Activated naive CD4-positive, alpha-beta T cell (primary cell): ENCODE data around the gene DTX4.

Source experiments
- DNase-seq, 4 experiments: peaks; one replicate each; lab custom pipeline; 2025; lab: John Stamatoyannopoulos, UW

The DTX4 gene

GRCh38 chr11:59219836-59220235 lies 47.9 kb downstream of the DTX4 start:
- no peak for DNase-seq

DNA sequence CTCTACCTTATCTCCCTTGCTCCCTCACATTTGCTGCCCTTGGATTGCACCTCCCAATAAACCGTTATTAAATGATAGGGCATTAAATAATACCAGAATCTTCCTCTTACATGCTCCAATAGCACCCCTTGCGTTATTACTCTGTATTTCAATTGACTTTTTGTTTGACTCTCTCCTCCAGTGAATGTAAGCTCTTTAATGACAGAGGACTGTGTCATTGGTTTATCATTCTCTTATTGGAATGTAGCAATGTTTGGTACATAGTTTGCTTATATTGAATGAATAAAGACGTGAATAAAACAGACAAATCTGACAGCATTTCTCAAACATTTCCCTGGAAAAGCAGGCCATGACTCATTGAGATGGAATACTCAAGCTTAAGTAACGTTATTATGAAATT lies 49.5 kb downstream of the DTX4 start:
- DNase-seq = no peak

DNA sequence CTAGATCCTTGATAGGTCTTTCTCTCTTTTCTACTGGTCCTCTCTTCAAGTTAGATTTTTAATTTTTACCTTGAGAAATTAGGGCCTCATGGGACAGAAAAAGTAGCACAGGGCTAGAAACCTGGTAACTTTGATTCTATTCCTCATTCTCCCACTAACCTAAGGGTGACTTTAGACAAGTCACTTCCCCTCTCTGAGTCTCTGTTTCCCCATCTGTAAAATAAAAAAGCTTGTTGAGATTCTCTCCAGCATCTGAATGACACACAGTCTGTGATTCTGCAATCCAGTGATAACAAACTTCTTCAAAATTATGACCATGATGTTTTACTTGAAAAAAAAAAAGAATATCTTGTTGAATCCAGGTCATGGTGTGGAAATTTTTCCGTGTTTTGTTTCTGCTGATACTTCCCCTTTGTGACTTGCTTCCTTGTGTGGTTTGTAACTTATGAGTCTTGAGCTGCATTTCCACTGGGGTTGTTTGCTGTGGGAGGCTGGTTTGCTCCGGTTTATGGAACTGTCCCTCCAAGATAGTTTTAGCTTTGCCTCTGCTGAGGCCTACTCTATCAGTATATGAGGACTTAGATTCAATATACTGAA lies 50.6 kb downstream of the DTX4 start:
- DNase-seq = no peak

GRCh38 chr11:59223177-59223576 lies 51.2 kb downstream of the DTX4 start:
- DNase-seq = no peak

DNA sequence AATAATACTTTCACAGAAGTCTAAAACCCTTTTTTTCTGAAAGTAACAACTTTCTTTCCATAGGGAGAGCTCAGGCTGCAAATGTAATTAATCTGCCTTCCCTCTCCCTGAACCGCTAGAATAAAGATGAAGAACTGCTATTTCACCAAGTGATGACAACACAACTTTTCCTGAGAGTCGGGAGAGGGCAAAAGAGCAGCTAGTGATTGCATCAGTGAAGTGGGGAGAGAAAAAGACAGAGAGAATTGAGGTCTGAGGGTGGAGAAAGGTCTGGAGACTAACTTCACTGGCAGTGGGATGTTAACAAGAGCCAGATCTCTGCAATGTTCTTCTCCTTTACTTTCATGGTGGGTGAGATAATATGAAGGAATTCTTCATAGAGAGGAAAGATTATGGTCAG lies 51.7 kb downstream of the DTX4 start:
- DNase-seq = no peak

DNA sequence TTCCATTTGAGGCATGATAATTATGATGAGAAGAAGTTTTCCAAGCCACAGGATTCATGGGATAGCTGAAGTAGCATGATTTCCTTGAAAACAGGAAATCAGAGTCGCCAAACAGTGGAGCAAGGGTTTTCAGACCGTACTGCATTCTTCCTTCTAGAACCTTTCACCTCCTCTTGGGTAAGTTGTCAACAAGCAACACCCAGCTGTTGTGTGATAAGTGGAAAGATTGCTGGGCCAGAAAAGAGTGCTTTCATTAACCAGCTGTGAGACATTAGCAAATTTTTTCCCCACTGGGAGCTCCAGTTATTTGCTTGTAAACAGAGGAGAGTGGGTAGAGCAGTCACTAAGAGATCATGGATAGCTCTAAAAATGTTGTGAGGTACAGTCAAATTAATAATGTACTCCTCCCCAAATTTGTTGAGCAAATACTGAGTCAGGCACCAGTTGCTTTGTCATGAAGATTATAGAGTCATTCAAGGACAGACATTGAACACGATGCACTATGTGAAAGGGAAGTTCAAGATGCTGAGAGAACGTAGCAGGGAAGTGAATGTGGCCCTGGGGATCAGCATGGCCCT lies 52.5 kb downstream of the DTX4 start:
- no peak for DNase-seq

DNA sequence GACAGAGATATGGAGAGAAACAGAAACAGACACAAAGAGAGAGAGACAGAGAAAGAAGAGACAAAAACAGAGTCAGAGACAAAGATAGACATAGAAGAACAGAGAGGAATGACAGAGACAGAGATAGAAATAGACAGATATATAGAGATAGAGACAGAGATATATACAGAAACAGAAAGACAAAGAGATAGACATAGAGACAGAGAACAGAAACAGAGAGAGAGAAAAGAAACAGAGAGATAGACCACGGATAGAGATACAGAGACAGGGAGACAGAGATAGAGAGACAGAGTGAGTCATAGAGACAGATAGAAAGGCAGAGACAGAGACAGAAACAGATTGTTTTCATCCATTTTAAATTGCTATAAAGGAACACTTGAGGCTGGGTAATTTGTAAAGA lies 53.1 kb downstream of the DTX4 start:
- DNase-seq = no peak

GRCh38 chr11:59226396-59226795 lies 54.5 kb downstream of the DTX4 start:
- DNase-seq = no peak

- no peak for DNase-seq
These were observed 68.4 kb downstream of the DTX4 start for GRCh38 chr11:59240322-59240721.

DNA sequence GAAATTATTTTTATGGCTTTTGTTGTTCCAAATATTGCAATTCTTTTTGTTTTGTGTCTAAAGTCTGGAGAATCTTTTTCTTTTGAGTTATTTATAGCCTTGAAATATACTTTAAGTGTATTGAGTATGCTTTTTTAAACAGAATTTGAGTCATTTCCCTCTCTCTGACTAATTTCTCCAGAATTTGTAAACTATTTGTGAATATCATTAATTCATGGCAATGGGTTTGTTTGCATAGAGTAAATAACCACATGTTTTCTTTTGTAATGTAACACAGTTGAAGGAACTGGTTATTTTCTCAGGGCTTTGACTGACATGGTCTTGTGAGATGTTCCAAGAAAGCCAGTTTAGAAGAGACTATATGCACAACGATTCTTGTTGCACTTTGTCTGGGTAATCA lies 71.7 kb downstream of the DTX4 start:
- no peak for DNase-seq

GRCh38 chr11:59247531-59248227 lies 75.7 kb downstream of the DTX4 start:
- DNase-seq = no peak

DNA sequence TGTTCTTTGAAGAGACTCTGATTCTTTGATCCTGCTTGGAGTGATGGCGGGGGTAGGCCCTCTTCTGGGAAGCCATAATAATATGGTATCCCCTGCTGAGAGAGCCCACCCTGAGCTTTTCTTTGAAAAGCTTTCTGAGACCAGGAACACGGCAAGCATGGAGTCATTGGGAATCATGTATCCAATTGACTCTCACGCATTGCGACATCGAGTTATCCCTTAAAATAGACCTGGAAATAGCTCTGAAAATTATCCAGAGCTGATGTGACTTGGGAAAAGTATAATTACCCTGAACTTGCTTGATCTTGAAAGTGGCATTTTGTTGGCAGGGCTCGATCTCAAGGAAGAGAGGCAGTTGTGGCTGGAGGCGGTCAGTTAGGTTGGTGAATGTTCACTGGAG lies 77.6 kb downstream of the DTX4 start:
- no peak for DNase-seq

DNA sequence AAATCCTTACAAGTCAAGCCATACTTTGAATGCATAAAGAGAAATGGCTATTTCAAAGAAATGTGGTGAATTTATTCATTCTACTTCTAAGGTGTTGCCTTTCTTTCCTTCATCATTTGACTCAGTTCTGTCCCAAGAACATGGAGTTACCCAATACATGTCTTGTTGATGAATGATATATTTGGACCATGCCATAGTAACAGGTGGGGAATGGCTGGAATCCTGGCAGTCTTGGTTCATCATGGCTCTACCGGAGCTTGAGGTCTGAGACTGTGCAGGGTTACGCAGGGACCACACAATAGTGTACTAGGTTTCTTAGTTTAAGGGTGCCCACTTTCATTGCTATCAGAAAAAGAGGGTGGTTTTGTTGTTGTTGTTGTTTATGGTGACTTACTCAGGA lies 81.1 kb downstream of the DTX4 start:
- DNase-seq = no peak

- no peak for DNase-seq
These were observed 82.4 kb downstream of the DTX4 start for GRCh38 chr11:59254286-59254685.

DNA sequence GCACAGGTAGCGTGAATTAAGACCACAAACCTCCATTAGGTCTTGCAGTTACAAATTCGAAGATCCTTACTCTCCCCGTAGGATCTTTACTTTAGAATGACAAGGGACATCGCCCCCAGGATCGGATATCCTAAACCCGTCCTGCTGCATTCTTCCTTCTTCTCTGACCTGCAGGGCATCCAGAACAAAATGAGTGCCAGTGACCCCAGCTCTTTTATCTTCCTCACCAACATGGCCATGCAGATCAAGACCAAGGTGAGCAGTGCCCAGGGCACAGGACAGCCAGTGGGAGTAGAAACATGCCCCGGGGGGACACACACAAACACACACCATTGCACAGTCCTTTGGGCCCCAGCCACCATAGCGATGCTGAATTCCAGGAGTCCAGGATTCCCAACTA lies 83.3 kb downstream of the DTX4 start:
- DNase-seq = no peak
